Neural crest cell (in vitro differentiated cells): ENCODE measurements around the gene ZNF385C. TPM values are rescaled to one million over a fixed set of nuclear protein-coding genes. Genes with fewer than 3 reads are reported as not detected.

Source experiments
- DNase-seq: peaks from one replicate; pipeline ENCODE4 v3.0.0; 2021; ENCODE audit warnings: low read depth, mixed read lengths, low spot score
- H3K27ac Mint-ChIP-seq: one replicate; pipeline ENCODE4 v1.8.0; 2021; ENCODE audit warnings: mild to moderate bottlenecking, mixed read lengths; ENCODE audit not compliant: unreplicated experiment
- H3K27me3 Mint-ChIP-seq: 2 replicates; pipeline ENCODE4 v1.8.0; 2021; ENCODE audit warnings: low read depth, mild to moderate bottlenecking, mixed read lengths
- H3K36me3 Mint-ChIP-seq: 2 replicates; pipeline ENCODE4 v1.8.0; 2021; ENCODE audit warnings: low read depth, mild to moderate bottlenecking, mixed read lengths
- H3K4me1 Mint-ChIP-seq: 2 replicates; pipeline ENCODE4 v1.8.0; 2021; ENCODE audit warnings: mixed read lengths
- H3K4me3 Mint-ChIP-seq: one replicate; pipeline ENCODE4 v1.8.0; 2021; ENCODE audit warnings: mild to moderate bottlenecking, mixed read lengths
- H3K9me3 Mint-ChIP-seq: 2 replicates; pipeline ENCODE4 v1.8.0; 2021; ENCODE audit warnings: mixed read lengths
- total RNA-seq: library from RNA; stranded (reverse); gene quantifications from 2 replicates; pipeline ENCODE4 v1.2.1, GENCODE V29; 2021
- TF ChIP-seq, protein P1 (sequence below): fragments of 200-600 bp; sonication (generic); conservative IDR thresholded peaks from 2 replicates; pipeline ENCODE4 v1.5.0; 2021; ENCODE audit warnings: antibody characterized with exemption, mild to moderate bottlenecking

Gene ZNF385C
- total RNA-seq, 1 donor from 2014 or later: 1.3 TPM

GRCh38 chr17:42138749-42139492, 40.6 kb upstream of the ZNF385C start:
- peaks cover 29% of the 10 kb centered on the region for H3K4me1 Mint-ChIP-seq
- no peak overlapping the region for H3K27ac Mint-ChIP-seq
- no peak for DNase-seq
- no peaks in the 10 kb centered on the region for H3K36me3 Mint-ChIP-seq
- H3K27me3 Mint-ChIP-seq: no peaks in the 10 kb centered on the region
- no peak overlapping the region for H3K4me3 Mint-ChIP-seq
- H3K9me3 Mint-ChIP-seq: no peaks in the 10 kb centered on the region
- TF ChIP-seq, protein P1, sequence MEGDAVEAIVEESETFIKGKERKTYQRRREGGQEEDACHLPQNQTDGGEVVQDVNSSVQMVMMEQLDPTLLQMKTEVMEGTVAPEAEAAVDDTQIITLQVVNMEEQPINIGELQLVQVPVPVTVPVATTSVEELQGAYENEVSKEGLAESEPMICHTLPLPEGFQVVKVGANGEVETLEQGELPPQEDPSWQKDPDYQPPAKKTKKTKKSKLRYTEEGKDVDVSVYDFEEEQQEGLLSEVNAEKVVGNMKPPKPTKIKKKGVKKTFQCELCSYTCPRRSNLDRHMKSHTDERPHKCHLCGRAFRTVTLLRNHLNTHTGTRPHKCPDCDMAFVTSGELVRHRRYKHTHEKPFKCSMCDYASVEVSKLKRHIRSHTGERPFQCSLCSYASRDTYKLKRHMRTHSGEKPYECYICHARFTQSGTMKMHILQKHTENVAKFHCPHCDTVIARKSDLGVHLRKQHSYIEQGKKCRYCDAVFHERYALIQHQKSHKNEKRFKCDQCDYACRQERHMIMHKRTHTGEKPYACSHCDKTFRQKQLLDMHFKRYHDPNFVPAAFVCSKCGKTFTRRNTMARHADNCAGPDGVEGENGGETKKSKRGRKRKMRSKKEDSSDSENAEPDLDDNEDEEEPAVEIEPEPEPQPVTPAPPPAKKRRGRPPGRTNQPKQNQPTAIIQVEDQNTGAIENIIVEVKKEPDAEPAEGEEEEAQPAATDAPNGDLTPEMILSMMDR: no peak

GRCh38 chr17:42136654-42137051, 38.4 kb upstream of the ZNF385C start:
- Mint-ChIP-seq H3K9me3 (no peaks in the 10 kb centered on the region), H3K27ac (no peak overlapping the region), H3K4me1 (peaks cover 23% of the 10 kb centered on the region), H3K4me3 (no peak overlapping the region), H3K36me3 (no peaks in the 10 kb centered on the region), H3K27me3 (no peaks in the 10 kb centered on the region)
- DNase-seq: no peak
- TF ChIP-seq, protein P1: no peak

- Mint-ChIP-seq H3K4me3 (no peak overlapping the region), H3K4me1 (peaks cover 25% of the 10 kb centered on the region), H3K27me3 (no peaks in the 10 kb centered on the region), H3K27ac (peak overlapping the region; percentile 35), H3K9me3 (no peaks in the 10 kb centered on the region), H3K36me3 (no peaks in the 10 kb centered on the region)
- no peak for DNase-seq
- TF ChIP-seq, protein P1: no peak
Measured at GRCh38 chr17:42135664-42136653, 37.7 kb upstream of the ZNF385C start.

DNA sequence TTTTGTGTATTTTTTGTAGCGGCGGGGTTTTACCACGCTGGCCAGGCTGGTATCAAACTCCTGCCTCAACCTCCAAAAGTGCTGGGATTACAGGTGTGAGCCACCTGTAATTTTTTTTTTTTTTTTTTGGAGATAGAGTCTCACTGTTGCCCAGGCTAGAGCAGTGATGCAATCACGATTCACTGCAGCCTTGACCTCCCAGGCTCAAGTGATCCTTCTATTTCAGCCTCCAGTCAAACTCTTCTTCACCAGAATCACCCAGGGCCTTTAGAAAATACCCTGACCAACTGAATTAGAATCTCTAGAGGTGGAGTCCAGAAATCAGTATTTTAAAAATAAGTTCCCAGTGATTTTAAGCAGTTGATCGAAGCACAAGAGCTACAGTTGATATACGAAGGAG, 36.9 kb upstream of the ZNF385C start:
- H3K27ac Mint-ChIP-seq: no peak overlapping the region
- no peak for DNase-seq
- no peak overlapping the region for H3K4me3 Mint-ChIP-seq
- H3K27me3 Mint-ChIP-seq: no peaks in the 10 kb centered on the region
- TF ChIP-seq, protein P1: no peak
- no peaks in the 10 kb centered on the region for H3K9me3 Mint-ChIP-seq
- peaks cover 2% of the 10 kb centered on the region for H3K36me3 Mint-ChIP-seq
- H3K4me1 Mint-ChIP-seq: peaks cover 28% of the 10 kb centered on the region

GRCh38 chr17:42133461-42134041, 35.3 kb upstream of the ZNF385C start:
- Mint-ChIP-seq H3K4me3 (no peak overlapping the region), H3K36me3 (peaks cover 2% of the 10 kb centered on the region), H3K9me3 (no peaks in the 10 kb centered on the region), H3K27ac (no peak overlapping the region), H3K27me3 (no peaks in the 10 kb centered on the region), H3K4me1 (peaks cover 24% of the 10 kb centered on the region)
- no peak for DNase-seq
- TF ChIP-seq, protein P1: no peak
